HS-5 (cell line): ENCODE data around the gene PSG1.
"Not testable (repeated sequence)": the region's sequence is repeated elsewhere in the genome, so short reads cannot be mapped to it uniquely, and the experiment has no call there.

Experiments used
- DNase-seq: peaks from one replicate; pipeline ENCODE4 v3.0.0-alpha.2; 2012; ENCODE audit warnings: low read depth

PSG1 gene

GRCh38 chr19:42821306-42821977, 58.1 kb downstream of the PSG1 start:
- not testable (repeated sequence) for DNase-seq

- peak; percentile 88 for DNase-seq
Observed at GRCh38 chr19:42819960-42820650, 59.4 kb downstream of the PSG1 start.

GRCh38 chr19:42816894-42817293, 62.6 kb downstream of the PSG1 start:
- no peak for DNase-seq
